ENCODE measurements around the gene KIF14. TPM values are rescaled to one million over a fixed set of nuclear protein-coding genes. Genes with fewer than 3 reads are reported as not detected.
"Not testable (repeated sequence)": the region's sequence is repeated elsewhere in the genome, so short reads cannot be mapped to it uniquely, and the experiment has no call there.

KIF14 gene
- total and polyA plus RNA-seq, 8 donors = 0.04 to 0.22 (median 0.12) TPM; not detected in 2

DNA sequence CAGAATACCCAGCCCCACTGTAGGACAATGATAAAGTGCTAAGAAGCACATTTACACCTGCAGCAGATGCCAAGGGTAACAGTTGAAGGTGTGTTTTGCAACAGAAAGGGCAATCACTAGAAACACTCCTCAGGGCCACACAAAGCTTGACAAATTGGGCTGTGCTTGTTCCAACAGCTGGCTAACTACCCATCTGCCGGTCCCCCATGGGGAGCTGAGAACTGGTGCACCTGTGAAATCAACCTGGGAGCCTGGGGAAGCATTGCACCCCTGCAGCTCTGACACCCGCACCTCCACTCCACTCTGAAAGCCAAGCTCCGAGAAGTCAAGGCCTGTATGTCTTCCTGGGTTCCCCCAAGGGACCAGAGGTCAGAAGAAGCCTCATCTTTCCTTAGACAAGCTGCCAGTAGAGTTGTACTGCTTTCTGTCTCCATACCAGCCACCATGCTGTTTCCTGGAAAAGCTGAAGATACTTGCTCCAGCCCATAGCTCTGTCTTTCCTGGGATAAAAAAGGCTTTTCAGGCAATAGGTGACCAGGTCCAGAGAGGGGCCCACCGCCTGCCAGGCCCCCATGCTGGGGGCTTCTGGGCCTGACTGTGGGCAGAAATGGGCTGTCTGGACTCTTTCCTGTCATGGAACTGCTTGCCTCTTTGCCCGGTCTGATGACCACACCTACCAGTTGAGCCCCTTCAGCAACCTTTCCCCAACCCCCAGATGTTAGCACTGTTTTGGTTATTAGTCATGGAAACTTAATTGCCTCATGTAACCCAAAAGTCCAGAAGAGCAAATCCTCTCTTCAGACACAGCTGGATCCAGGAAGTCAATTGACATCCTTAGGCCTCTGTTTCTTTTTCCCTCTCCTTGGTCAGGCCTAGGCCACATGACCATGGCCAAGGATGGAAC, 93.6 kb downstream of the KIF14 start:
- H3K27me3 ChIP-seq = no peaks in the 10 kb centered on the region
- no peaks in the 10 kb centered on the region for H3K9me3 ChIP-seq
- H3K4me1 ChIP-seq = no peaks in the 10 kb centered on the region
- TF ChIP-seq, protein P1, sequence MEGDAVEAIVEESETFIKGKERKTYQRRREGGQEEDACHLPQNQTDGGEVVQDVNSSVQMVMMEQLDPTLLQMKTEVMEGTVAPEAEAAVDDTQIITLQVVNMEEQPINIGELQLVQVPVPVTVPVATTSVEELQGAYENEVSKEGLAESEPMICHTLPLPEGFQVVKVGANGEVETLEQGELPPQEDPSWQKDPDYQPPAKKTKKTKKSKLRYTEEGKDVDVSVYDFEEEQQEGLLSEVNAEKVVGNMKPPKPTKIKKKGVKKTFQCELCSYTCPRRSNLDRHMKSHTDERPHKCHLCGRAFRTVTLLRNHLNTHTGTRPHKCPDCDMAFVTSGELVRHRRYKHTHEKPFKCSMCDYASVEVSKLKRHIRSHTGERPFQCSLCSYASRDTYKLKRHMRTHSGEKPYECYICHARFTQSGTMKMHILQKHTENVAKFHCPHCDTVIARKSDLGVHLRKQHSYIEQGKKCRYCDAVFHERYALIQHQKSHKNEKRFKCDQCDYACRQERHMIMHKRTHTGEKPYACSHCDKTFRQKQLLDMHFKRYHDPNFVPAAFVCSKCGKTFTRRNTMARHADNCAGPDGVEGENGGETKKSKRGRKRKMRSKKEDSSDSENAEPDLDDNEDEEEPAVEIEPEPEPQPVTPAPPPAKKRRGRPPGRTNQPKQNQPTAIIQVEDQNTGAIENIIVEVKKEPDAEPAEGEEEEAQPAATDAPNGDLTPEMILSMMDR (IDR thresholded peaks at IDR 0.05) = no peak
- intact Hi-C loops (cut with DNase I) = no loop called here
- no peak overlapping the region for H3K4me3 ChIP-seq
- ATAC-seq (no peak), FAIRE-seq (no peak), DNase-seq (no peak)
- no peaks in the 10 kb centered on the region for H3K36me3 ChIP-seq
- H3K27ac ChIP-seq = no peak overlapping the region
- WGBS, 2 donors = 82 to 86% methylated on average over 5 of the region's 5 CpGs

DNA sequence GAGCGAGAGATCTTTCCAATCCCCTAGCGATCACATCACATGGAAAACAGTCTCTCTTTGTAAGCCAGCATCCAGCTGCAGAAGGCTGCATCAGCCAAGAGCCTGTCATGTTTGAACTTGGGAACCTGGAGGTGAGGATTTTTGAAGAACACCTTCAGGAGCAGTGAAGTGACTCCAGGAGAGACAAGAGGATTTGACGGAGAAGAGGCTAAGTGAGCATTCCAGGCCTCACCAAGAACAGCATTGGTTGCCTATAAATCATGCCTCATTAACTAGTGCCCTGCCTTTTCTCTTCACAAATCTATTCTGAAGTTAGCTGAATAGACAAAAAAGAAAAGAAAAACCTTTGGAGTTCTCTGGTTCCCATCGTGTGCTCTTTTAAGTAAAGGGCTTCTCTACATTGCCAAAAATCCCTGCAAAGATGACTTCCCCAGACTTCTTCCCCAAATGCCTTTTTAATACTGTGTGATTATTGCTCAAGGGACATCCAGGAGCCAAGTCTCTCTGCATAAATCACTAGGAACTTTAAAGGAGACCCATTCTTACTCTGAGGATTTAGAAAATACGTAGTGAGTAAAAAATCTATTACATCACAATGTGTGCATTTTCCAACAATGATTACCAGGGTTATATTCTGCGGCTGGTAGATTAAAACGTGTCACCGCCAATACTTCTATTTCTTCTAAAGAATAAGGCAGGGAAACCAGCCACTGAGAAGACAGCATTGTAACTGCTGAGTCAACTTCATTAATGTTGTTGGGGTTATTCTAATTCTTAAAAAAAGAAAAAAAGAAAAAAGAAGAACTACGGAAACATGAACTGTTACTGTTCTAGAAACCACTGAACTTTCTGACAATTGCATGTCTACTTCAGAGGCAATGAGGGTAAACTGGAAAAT, 95.2 kb downstream of the KIF14 start:
- TF ChIP-seq, protein P1 (IDR thresholded peaks at IDR 0.05) = no peak
- ATAC-seq = peak in 1 of 4 donors; percentile 62
- no peak overlapping the region for H3K4me3 ChIP-seq
- H3K36me3 ChIP-seq = no peaks in the 10 kb centered on the region
- DNase-seq = no peak
- FAIRE-seq = no peak
- intact Hi-C loops (cut with DNase I) = no loop called here
- H3K9me3 ChIP-seq = no peaks in the 10 kb centered on the region
- no peaks in the 10 kb centered on the region for H3K4me1 ChIP-seq
- WGBS, 2 donors = 68 to 78% methylated on average over 9 of the region's 9 CpGs
- no peak overlapping the region for H3K27ac ChIP-seq
- no peaks in the 10 kb centered on the region for H3K27me3 ChIP-seq

DNA sequence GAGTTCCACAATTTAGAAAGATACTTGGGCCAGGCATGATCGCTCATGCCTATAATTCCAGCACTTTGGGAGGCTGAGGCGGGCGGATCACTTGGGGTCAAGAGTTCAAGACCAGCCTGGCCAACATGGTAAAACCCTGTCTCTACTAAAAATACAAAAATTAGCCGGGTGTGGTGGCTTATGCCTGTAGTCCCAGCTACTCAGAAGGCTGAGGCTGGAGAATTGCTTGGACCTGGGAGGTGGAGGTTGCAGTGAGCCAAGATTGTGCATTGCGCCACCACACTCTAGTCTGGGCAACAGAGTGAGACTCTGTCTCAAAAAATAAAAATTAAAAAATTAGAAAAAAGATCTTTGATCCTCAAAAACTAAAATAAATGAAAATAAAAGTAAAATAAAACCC, 96.0 kb downstream of the KIF14 start:
- H3K9me3 ChIP-seq; DNase-seq; H3K27ac ChIP-seq; ATAC-seq; FAIRE-seq; H3K4me3 ChIP-seq; H3K27me3 ChIP-seq; H3K36me3 ChIP-seq; intact Hi-C loops (cut with DNase I); H3K4me1 ChIP-seq: not testable (repeated sequence)
- WGBS, 2 donors = 88 to 94% methylated on average over 5 of the region's 5 CpGs

DNA sequence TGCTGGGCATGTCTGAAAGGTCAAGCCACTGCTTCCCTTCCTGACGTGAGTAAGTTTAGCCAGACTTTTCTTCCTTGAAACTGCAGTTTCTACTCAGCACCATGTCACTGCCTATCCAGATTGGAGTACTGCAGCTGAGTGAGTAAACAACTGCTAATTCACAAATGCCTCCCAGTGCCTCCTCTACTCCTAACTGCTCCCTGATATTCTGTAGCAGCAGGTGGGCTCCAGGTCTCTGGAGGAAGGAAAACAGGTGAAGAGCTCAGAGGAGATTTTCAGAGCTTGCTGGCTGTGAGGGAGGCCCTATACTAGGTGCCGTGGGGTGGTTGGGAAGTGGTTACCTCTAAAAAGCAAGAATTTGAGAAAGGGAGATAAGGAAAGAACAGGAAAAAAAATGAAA, 96.5 kb downstream of the KIF14 start:
- no peak for ATAC-seq
- 86 to 95% methylated on average over 2 of the region's 2 CpGs for WGBS, 2 donors
- intact Hi-C loops (cut with DNase I) = no loop called here
- FAIRE-seq = no peak
- no peak overlapping the region for H3K27ac ChIP-seq
- H3K9me3 ChIP-seq = no peaks in the 10 kb centered on the region
- H3K4me3 ChIP-seq = no peak overlapping the region
- TF ChIP-seq, protein P1 (IDR thresholded peaks at IDR 0.05) = no peak
- H3K36me3 ChIP-seq = no peaks in the 10 kb centered on the region
- DNase-seq = no peak
- H3K4me1 ChIP-seq = no peaks in the 10 kb centered on the region
- no peaks in the 10 kb centered on the region for H3K27me3 ChIP-seq

DNA sequence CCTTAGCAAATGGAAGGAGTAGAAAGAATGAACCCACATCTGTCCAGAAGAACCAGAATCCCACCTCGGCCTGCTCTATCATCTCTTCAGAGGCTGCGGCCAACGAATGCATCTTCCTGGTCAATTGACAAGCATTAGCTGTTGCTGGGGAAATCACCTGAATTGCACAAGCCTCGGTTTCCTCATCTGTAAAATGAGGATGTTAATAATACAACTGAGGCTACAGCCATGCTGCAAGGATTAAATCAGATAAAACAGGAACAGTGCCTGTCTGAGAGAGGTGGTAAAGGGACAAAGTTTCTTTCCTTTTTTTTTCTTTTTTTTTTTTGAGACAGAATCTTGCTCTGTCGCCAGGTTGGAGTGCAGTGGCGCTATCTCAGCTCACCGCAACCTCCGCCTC, 99.8 kb downstream of the KIF14 start:
- TF ChIP-seq, protein P1 (IDR thresholded peaks at IDR 0.05) = no peak
- FAIRE-seq (no peak), ATAC-seq (no peak), DNase-seq (no peak)
- H3K27me3 ChIP-seq = no peaks in the 10 kb centered on the region
- intact Hi-C loops (cut with DNase I) = no loop called here
- no peaks in the 10 kb centered on the region for H3K9me3 ChIP-seq
- H3K4me3 ChIP-seq = no peak overlapping the region
- no peaks in the 10 kb centered on the region for H3K36me3 ChIP-seq
- WGBS, 2 donors = 84 to 92% methylated on average over 8 of the region's 8 CpGs
- no peaks in the 10 kb centered on the region for H3K4me1 ChIP-seq
- no peak overlapping the region for H3K27ac ChIP-seq
